Lower leg skin (tissue), 4 donors: ENCODE measurements around the gene CCDC146. TPM values are rescaled to one million over a fixed set of nuclear protein-coding genes. Genes with fewer than 3 reads are reported as not detected.
A peak's percentile ranks its signal among the peaks of the same experiment; 100 is the strongest.
"Not testable (repeated sequence)": the region's sequence is repeated elsewhere in the genome, so short reads cannot be mapped to it uniquely, and the experiment has no call there.

ENCODE experiments used
- DNase-seq, 2 donors: peaks; one replicate each; pipeline ENCODE4 v3.0.0-alpha.2; 2019; ENCODE audit warnings: low spot score in 2 of 2
- H3K4me3 ChIP-seq: fragments of 200-600 bp; sonication (generic); 2 replicates; pipeline ENCODE4 v1.5.1; 2017; ENCODE audit warnings: mild to moderate bottlenecking, low read depth; ENCODE audit not compliant: poor library complexity, severe bottlenecking
- POLR2A ChIP-seq, 2 donors: fragments of 450-650 bp; IDR thresholded peaks; one replicate each; pipeline ENCODE4 v1.6.1; 2016 to 2017; ENCODE audit warnings: antibody characterized with exemption in 2 of 2, mild to moderate bottlenecking in 1 of 2, moderate library complexity in 1 of 2
- WGBS, 2 donors: methylation state at CpG; one replicate each; pipeline ENCODE4 v1.1.5; 2018; 5-methylcytosine and 5-hydroxymethylcytosine counted together
- intact Hi-C: fragments of 100-400 bp; cut with DNase I; formaldehyde crosslinking; loops from one replicate; pipeline ENCODE4 v1.15.0; 2023; ENCODE audit warnings: low total_unique reads
- total RNA-seq, 4 donors: library from RNA; depleted of rRNA; stranded (reverse); fragments of >200 nt; gene quantifications; one replicate each; pipeline ENCODE4 v1.1.0, GENCODE V29; 2016
- TF ChIP-seq, protein P1 (sequence below), 3 donors: fragments of 450-650 bp; IDR thresholded peaks; one replicate each; pipeline ENCODE4 v1.5.1; 2016; ENCODE audit warnings: antibody characterized with exemption in 3 of 3, mild to moderate bottlenecking in 3 of 3, moderate library complexity in 2 of 3

Gene CCDC146
- total RNA-seq, 4 donors from 2014 or later = 15.4 to 27.8 (median 20.7) TPM

- WGBS, 2 donors = 62 to 97% methylated on average over 1 of the region's 1 CpG
- no peak for DNase-seq
- H3K4me3 ChIP-seq = no peak overlapping the region
- intact Hi-C loops = no loop called here
- TF ChIP-seq POLR2A (IDR thresholded peaks at IDR 0.05) = no peak
- TF ChIP-seq, protein P1, sequence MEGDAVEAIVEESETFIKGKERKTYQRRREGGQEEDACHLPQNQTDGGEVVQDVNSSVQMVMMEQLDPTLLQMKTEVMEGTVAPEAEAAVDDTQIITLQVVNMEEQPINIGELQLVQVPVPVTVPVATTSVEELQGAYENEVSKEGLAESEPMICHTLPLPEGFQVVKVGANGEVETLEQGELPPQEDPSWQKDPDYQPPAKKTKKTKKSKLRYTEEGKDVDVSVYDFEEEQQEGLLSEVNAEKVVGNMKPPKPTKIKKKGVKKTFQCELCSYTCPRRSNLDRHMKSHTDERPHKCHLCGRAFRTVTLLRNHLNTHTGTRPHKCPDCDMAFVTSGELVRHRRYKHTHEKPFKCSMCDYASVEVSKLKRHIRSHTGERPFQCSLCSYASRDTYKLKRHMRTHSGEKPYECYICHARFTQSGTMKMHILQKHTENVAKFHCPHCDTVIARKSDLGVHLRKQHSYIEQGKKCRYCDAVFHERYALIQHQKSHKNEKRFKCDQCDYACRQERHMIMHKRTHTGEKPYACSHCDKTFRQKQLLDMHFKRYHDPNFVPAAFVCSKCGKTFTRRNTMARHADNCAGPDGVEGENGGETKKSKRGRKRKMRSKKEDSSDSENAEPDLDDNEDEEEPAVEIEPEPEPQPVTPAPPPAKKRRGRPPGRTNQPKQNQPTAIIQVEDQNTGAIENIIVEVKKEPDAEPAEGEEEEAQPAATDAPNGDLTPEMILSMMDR (IDR thresholded peaks at IDR 0.05) = no peak
Observed at GRCh38 chr7:77226357-77226839, 104.0 kb downstream of the CCDC146 start.

DNA sequence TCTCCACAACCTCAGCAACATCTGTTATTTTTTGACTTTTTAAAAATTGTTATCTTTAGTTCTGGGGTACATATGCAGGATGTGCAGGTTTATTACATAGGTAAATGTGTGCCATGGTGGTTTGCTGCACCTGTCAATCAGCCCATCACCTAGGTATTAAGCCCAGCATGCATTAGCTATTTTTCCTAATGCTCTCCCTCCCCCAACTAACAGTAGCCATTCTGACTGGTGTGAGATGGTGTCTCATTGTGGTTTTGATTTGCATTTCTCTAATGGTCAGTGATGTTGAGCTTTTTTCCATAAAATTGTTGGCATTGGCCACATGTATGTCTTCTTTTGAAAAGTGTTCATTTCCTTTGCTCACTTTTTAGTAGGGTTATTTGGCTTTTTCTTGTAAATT lies 106.4 kb downstream of the CCDC146 start:
- intact Hi-C loops, DNase-seq, H3K4me3 ChIP-seq: not testable (repeated sequence)

- WGBS, 2 donors = 93 to 94% methylated on average over 2 of the region's 2 CpGs
- no peak for DNase-seq
- H3K4me3 ChIP-seq = no peak overlapping the region
- intact Hi-C loops = no loop called here
- TF ChIP-seq POLR2A (IDR thresholded peaks at IDR 0.05) = no peak
- TF ChIP-seq, protein P1 (IDR thresholded peaks at IDR 0.05) = no peak
Observed at GRCh38 chr7:77232467-77232866, 110.1 kb downstream of the CCDC146 start.

GRCh38 chr7:77235276-77235675 lies 112.9 kb downstream of the CCDC146 start:
- WGBS, 2 donors = 88 to 97% methylated on average over 2 of the region's 2 CpGs
- TF ChIP-seq, protein P1 (IDR thresholded peaks at IDR 0.05) = no peak
- TF ChIP-seq POLR2A (IDR thresholded peaks at IDR 0.05) = no peak
- intact Hi-C loops = no loop called here
- H3K4me3 ChIP-seq = no peak overlapping the region
- DNase-seq = no peak

DNA sequence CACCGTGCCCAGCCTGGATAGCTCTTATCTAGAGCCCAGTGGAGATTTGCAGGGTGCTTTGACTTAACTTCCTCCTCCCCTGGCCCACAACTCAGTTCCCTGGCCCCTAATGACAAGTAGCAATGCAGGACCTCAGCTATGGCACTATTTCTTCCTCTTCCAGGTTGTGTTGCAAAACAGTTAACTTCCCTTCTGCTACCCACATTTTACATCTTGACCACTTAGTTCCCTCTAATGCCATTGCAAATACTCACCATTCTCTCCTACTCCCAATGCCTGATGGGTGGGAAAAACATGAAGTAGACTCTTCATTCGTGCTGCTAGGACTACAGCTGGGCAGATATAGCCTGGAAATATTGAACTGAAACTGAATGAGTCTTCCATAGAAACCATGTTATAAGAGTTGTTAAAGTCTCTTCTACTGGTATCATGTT lies 116.3 kb downstream of the CCDC146 start:
- WGBS, 2 donors = 92 to 94% methylated on average over 2 of the region's 2 CpGs
- intact Hi-C loops = no loop called here
- H3K4me3 ChIP-seq = no peak overlapping the region
- TF ChIP-seq POLR2A (IDR thresholded peaks at IDR 0.05) = no peak
- TF ChIP-seq, protein P1 (IDR thresholded peaks at IDR 0.05) = no peak
- DNase-seq = peak in 1 of 2 donors; percentile 32

- no peak for DNase-seq
- TF ChIP-seq, protein P1 (IDR thresholded peaks at IDR 0.05) = no peak
- TF ChIP-seq POLR2A (IDR thresholded peaks at IDR 0.05) = no peak
- no peak overlapping the region for H3K4me3 ChIP-seq
- intact Hi-C loops = no loop called here
- WGBS, 2 donors = 86 to 93% methylated on average over 3 of the region's 3 CpGs
Observed at GRCh38 chr7:77239471-77239870, 117.1 kb downstream of the CCDC146 start.
